IPS-18a (cell line): ENCODE data around the gene OR4P4.

Source experiments
- H3K27ac ChIP-seq: one replicate; pipeline ENCODE4 v1.5.1; 2013; ENCODE audit warnings: low read length
- H3K27me3 ChIP-seq: one replicate; pipeline ENCODE4 v1.6.1; 2013; ENCODE audit warnings: mild to moderate bottlenecking, low read length; ENCODE audit not compliant: control insufficient read depth, insufficient read depth
- H3K36me3 ChIP-seq: one replicate; pipeline ENCODE4 v1.6.1; 2013; ENCODE audit warnings: low read depth, low read length; ENCODE audit not compliant: control insufficient read depth
- H3K4me1 ChIP-seq: one replicate; pipeline ENCODE4 v1.6.1; 2013; ENCODE audit warnings: low read depth, low read length; ENCODE audit not compliant: control insufficient read depth
- H3K4me3 ChIP-seq: one replicate; pipeline ENCODE4 v1.5.1; 2013; ENCODE audit warnings: low read length
- H3K9ac ChIP-seq: one replicate; pipeline ENCODE4 v1.6.1; 2013; ENCODE audit warnings: mild to moderate bottlenecking, low read length, moderate library complexity
- H3K9me3 ChIP-seq: one replicate; pipeline ENCODE4 v1.6.1; 2013; ENCODE audit warnings: low read depth, low read length; ENCODE audit not compliant: control insufficient read depth

OR4P4 gene

DNA sequence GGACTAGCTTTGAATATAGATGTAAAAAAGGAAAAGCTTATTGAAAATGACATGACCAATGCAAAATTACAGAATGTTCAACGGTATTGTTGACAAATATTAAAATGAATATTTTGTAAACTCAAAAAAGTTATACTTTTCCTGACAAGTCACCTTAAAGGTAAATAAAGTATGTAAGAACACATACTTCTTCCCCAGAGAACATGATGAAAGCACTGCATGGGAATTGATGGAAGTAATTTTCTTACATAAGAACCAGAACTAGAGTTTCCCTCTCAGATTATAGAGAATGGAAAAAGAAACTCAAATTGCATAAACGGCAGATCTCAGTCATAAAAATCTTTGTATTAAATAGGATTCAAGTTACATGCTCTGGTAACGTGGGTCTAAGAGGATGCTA lies at the start of gene OR4P4:
Gene OR4P4, plus strand, starts transcription at position 301 of the 400 bp plus-strand sequence.
- peaks cover 32% of the 10 kb centered on the region for H3K9me3 ChIP-seq
- H3K27me3 ChIP-seq, result no peaks in the 10 kb centered on the region
- no peaks in the 10 kb centered on the region for H3K36me3 ChIP-seq
- H3K27ac ChIP-seq, result no peak within 1 kb of the TSS
- H3K4me1 ChIP-seq, result no peaks in the 10 kb centered on the region
- H3K9ac ChIP-seq, result no peak within 1 kb of the TSS
- no peak within 1 kb of the TSS for H3K4me3 ChIP-seq

DNA sequence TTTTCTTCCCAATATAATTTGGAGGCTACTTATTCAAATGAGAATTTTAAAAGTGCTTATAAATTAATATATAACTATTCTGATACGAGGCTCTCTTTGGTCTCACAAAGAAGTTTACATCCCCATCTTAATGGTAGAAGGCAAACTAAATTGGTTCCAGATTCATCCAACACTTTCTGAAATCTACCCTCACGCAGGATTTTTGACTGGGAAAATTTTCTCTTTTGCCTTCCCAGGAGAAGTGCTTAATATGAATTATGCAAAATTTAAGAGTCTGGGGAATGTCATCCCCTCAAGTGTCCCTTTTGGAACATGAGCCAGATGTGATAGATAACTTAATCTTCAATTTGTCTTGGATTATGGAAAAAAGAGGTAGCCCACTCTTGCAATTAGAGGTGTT lies 27.4 kb upstream of the OR4P4 start, which contains the start of gene OR4C11:
Gene OR4C11, minus strand, starts transcription at position 101 of the 400 bp plus-strand sequence. CDS start 3,272 bp downstream, outside the sequence.
- no peaks in the 10 kb centered on the region for H3K4me1 ChIP-seq
- H3K27ac ChIP-seq, result no peak within 1 kb of the TSS
- no peaks in the 10 kb centered on the region for H3K36me3 ChIP-seq
- H3K4me3 ChIP-seq, result no peak within 1 kb of the TSS
- H3K27me3 ChIP-seq, result no peaks in the 10 kb centered on the region
- H3K9ac ChIP-seq, result no peak within 1 kb of the TSS
- H3K9me3 ChIP-seq, result peaks cover 31% of the 10 kb centered on the region

- Histone ChIP-seq H3K9me3 (peaks cover 8% of the 10 kb centered on the region), H3K27me3 (no peaks in the 10 kb centered on the region), H3K4me3 (no peak overlapping the region), H3K36me3 (no peaks in the 10 kb centered on the region), H3K27ac (no peak overlapping the region), H3K9ac (no peak overlapping the region), H3K4me1 (no peaks in the 10 kb centered on the region)
These were observed 10.4 kb upstream of the OR4P4 start for GRCh38 chr11:55624531-55624930.

DNA sequence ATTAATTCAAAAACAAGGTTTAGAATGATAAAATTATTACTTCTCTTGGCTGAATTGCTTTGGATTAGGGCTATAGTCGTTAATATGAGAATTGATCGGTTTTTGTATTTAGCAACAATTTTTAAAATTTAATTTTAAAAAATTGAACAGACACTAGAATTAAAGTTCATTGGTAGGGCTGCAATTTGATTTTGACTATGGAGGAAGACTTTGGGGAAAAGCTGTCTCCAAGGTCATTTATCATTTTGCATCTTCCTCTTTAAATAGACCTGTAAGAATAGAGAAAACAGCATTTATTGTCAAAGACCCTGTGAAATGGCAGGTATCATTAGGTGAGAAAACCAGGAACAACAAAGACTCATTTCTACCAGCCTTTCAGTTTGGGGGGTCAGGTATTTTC lies 13.1 kb downstream of the OR4P4 start, which contains the start of gene OR4S2:
Gene OR4S2, plus strand, starts transcription at position 301 of the 400 bp plus-strand sequence. CDS start 2,577 bp downstream, outside the sequence.
- no peak within 1 kb of the TSS for H3K27ac ChIP-seq
- H3K9me3 ChIP-seq, result peaks cover 30% of the 10 kb centered on the region
- H3K4me1 ChIP-seq, result no peaks in the 10 kb centered on the region
- no peaks in the 10 kb centered on the region for H3K36me3 ChIP-seq
- no peak within 1 kb of the TSS for H3K9ac ChIP-seq
- no peak within 1 kb of the TSS for H3K4me3 ChIP-seq
- no peaks in the 10 kb centered on the region for H3K27me3 ChIP-seq

DNA sequence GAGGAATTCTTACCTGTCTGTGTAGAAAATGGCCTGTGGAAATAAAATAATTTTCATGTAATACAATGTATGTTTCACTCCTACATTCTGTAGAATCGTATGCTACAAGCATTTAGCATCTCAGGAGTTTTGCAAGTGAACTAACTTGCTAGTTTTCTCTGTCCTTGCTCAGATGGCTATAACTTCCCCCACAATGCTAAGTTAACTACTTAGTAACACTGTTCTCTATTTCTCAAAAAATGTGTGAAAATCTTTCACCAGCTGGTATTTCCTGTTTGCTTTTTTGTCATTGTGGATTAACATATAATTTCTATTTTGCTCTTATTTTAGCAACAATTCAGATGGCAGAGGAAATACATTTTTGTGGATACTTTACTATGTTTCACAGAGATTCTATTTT lies 17.6 kb downstream of the OR4P4 start:
- Histone ChIP-seq H3K4me3 (no peak overlapping the region), H3K27ac (no peak overlapping the region), H3K36me3 (no peaks in the 10 kb centered on the region), H3K27me3 (no peaks in the 10 kb centered on the region), H3K4me1 (no peaks in the 10 kb centered on the region), H3K9ac (no peak overlapping the region), H3K9me3 (peaks cover 42% of the 10 kb centered on the region)

DNA sequence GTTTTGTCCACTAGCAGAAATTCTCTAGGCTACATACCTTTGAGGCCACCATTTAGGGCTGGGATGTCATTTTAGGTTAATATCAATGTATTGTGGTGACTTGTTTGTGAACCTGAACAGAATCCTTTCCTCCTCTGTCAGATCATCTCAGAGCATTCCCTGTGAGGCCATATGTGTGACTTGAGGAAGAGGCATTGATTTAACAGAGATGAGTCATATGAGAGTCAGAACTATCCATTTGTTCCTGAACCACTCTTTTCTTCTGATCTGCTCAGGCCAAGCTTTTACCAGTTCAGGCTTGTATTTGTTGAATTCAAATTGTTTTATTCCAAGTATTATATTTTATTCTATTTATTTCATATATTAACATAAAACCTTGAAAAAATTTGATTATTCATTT lies 20.2 kb downstream of the OR4P4 start:
- Histone ChIP-seq H3K36me3 (no peaks in the 10 kb centered on the region), H3K4me3 (no peak overlapping the region), H3K27me3 (no peaks in the 10 kb centered on the region), H3K9ac (no peak overlapping the region), H3K9me3 (peaks cover 50% of the 10 kb centered on the region), H3K27ac (no peak overlapping the region), H3K4me1 (no peaks in the 10 kb centered on the region)

DNA sequence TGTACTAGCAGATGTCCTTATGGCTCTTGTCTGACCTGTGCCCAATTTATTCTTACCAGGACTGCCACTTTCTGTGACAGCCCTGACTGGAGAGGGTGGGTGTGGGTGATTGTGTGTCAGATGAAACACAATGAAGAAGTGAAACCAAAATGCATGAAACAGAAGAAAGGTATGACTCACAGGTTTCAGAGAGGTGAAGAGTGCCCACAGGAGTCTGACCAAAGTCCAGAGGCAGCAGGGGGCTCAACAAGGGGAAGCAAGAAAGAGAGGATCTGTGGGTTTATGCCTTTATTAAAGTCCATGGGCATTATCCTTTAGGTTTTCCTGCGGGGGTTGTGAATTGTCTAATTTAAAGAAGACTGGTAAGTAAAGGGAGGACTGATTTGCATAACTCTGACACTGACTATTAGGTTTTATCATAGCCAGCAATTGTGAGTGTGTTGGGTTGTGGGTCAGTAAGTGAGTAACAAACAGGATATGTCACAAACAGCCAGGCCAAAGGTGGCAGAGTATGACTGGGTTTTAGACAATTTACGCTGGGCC lies 23.2 kb downstream of the OR4P4 start:
- Histone ChIP-seq H3K9ac (no peak overlapping the region), H3K27ac (no peak overlapping the region), H3K9me3 (peaks cover 44% of the 10 kb centered on the region), H3K4me3 (no peak overlapping the region), H3K4me1 (no peaks in the 10 kb centered on the region), H3K27me3 (no peaks in the 10 kb centered on the region), H3K36me3 (no peaks in the 10 kb centered on the region)

- no peak overlapping the region for H3K27ac ChIP-seq
- H3K9me3 ChIP-seq, result peaks cover 47% of the 10 kb centered on the region
- H3K36me3 ChIP-seq, result no peaks in the 10 kb centered on the region
- H3K4me1 ChIP-seq, result no peaks in the 10 kb centered on the region
- H3K4me3 ChIP-seq, result no peak overlapping the region
- H3K27me3 ChIP-seq, result no peaks in the 10 kb centered on the region
- H3K9ac ChIP-seq, result no peak overlapping the region
These were observed 23.7 kb downstream of the OR4P4 start for GRCh38 chr11:55658608-55659007.

DNA sequence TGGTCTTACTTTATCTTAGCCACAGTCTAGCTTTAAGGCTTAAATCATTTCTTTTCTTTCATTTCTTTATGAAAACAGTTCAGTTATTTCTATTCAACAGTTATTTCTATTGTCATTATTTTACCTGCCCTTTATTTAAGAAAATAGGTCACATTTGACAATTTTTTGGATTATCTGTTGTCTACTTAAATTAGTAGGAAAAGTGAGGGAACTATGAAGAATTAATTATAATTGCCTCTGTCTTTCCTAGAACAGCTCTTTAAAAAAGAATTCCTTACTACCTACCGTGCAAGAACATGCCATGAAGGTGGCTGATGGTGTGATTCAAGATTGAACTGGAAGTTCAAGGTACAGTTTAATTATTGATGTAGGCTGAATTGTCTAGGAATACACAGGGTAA lies 27.0 kb downstream of the OR4P4 start, which contains the start of gene OR4C6:
Gene OR4C6, plus strand, starts transcription at position 301 of the 400 bp plus-strand sequence. CDS start 2,966 bp downstream, outside the sequence.
- H3K4me1 ChIP-seq, result no peaks in the 10 kb centered on the region
- no peak within 1 kb of the TSS for H3K27ac ChIP-seq
- no peak within 1 kb of the TSS for H3K4me3 ChIP-seq
- H3K9me3 ChIP-seq, result peaks cover 59% of the 10 kb centered on the region
- no peaks in the 10 kb centered on the region for H3K36me3 ChIP-seq
- H3K9ac ChIP-seq, result no peak within 1 kb of the TSS
- no peaks in the 10 kb centered on the region for H3K27me3 ChIP-seq

- Histone ChIP-seq H3K36me3 (no peaks in the 10 kb centered on the region), H3K9ac (no peak overlapping the region), H3K4me1 (no peaks in the 10 kb centered on the region), H3K9me3 (peaks cover 45% of the 10 kb centered on the region), H3K27me3 (no peaks in the 10 kb centered on the region), H3K4me3 (no peak overlapping the region), H3K27ac (no peak overlapping the region)
These were observed 34.5 kb downstream of the OR4P4 start for GRCh38 chr11:55669376-55669775.

DNA sequence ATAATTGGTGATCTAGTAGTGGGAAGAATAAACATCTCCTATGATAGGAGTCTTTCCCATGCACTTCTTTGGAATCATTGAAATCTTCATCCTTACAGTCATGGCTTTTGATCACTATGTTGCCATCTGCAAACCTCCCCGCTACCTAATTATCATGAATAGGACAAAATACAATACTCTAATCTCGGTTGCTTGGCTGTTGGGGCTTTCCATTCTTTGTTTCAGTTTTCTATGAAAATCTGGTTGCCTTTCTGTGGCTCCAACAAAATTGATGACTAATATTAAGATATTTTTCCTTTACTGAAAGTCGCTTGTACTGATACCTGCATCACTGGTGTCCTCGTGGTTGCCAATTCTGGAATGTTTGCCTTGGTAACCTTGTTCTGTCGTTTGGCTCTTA lies 38.9 kb downstream of the OR4P4 start:
- no peaks in the 10 kb centered on the region for H3K36me3 ChIP-seq
- H3K27me3 ChIP-seq, result no peaks in the 10 kb centered on the region
- H3K4me1 ChIP-seq, result no peaks in the 10 kb centered on the region
- H3K4me3 ChIP-seq, result no peak overlapping the region
- peaks cover 33% of the 10 kb centered on the region for H3K9me3 ChIP-seq
- H3K27ac ChIP-seq, result no peak overlapping the region
- no peak overlapping the region for H3K9ac ChIP-seq
